Suprapubic skin (tissue), 4 donors: ENCODE results near the gene CMTM8. TPM values are rescaled to one million over a fixed set of nuclear protein-coding genes. Genes with fewer than 3 reads are reported as not detected.

ENCODE experiments used
- DNase-seq, 2 donors: peaks; one replicate each; pipeline ENCODE4 v3.0.0-alpha.2; 2019; ENCODE audit warnings: low spot score in 2 of 2
- H3K27ac ChIP-seq: fragments of 200-600 bp; sonication (generic); one replicate; pipeline ENCODE4 v1.5.1; 2019
- H3K27me3 ChIP-seq: fragments of 200-600 bp; sonication (generic); one replicate; pipeline ENCODE4 v1.5.1; 2019
- H3K36me3 ChIP-seq: fragments of 200-600 bp; sonication (generic); one replicate; pipeline ENCODE4 v1.5.1; 2019
- H3K4me1 ChIP-seq: fragments of 200-600 bp; sonication (generic); one replicate; pipeline ENCODE4 v1.5.1; 2019
- H3K4me3 ChIP-seq: fragments of 200-600 bp; sonication (generic); one replicate; pipeline ENCODE4 v1.5.1; 2019; ENCODE audit warnings: mild to moderate bottlenecking
- H3K9me3 ChIP-seq: fragments of 200-600 bp; sonication (generic); one replicate; pipeline ENCODE4 v1.5.1; 2019
- EP300 ChIP-seq: sonication (generic); formaldehyde crosslinking; IDR thresholded peaks from one replicate; pipeline ENCODE4 v1.6.1; 2017; ENCODE audit warnings: antibody characterized with exemption
- POLR2A ChIP-seq, 2 donors: fragments of 450-650 bp; IDR thresholded peaks; one replicate each; pipeline ENCODE4 v1.6.1; 2017; ENCODE audit warnings: antibody characterized with exemption in 2 of 2, mild to moderate bottlenecking in 2 of 2, moderate library complexity in 2 of 2
- POLR2AphosphoS5 ChIP-seq, 3 donors: sonication (generic); formaldehyde crosslinking; IDR thresholded peaks; one replicate each; pipeline ENCODE4 v1.6.1; 2017; ENCODE audit warnings: antibody characterized with exemption in 3 of 3
- WGBS: methylation state at CpG from one replicate; pipeline ENCODE4 v1.1.5; 2018; 5-methylcytosine and 5-hydroxymethylcytosine counted together
- total RNA-seq, 4 donors: library from RNA; depleted of rRNA; stranded (reverse); fragments of >200 nt; gene quantifications; one replicate each; pipeline ENCODE4 v1.1.0, GENCODE V29; 2016
- TF ChIP-seq, protein P1 (sequence below), 2 donors: fragments of 200-600 bp in 1 of 2; fragments of 450-650 bp in 1 of 2; sonication (generic) in 1 of 2; IDR thresholded peaks; one replicate each; pipeline ENCODE4 v1.5.1; 2016 to 2019; ENCODE audit warnings: antibody characterized with exemption in 2 of 2, mild to moderate bottlenecking in 1 of 2, moderate library complexity in 1 of 2

The CMTM8 gene
- total RNA-seq, 4 donors from 2014 or later: 7.4 to 16.3 (median 10.6) TPM

DNA sequence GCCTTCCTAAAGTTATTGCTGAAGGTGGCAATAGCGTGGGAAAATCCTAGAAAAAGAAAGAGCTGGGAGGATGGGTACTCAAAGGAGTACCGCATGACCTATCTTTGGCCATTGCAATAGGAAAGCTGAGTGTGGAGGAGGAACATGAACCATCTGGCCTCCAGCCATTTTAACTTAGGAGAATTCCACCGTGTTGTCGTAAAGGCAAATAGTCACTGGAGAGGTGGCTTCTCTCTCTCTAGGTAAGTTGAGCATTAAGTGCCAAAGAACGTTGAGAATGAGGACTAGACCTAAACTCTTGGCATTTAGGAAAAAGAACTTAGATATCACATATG is 137.1 kb downstream of the CMTM8 start:
- Histone ChIP-seq H3K4me1 (no peaks in the 10 kb centered on the region), H3K36me3 (no peaks in the 10 kb centered on the region), H3K9me3 (no peaks in the 10 kb centered on the region), H3K27ac (no peak overlapping the region), H3K27me3 (no peaks in the 10 kb centered on the region), H3K4me3 (no peak overlapping the region)
- WGBS: 91% methylated on average over 5 of the region's 5 CpGs
- TF ChIP-seq POLR2A (IDR thresholded peaks at IDR 0.05) (no peak), EP300 (no peak), POLR2AphosphoS5 (IDR thresholded peaks at IDR 0.05) (no peak)
- TF ChIP-seq, protein P1, sequence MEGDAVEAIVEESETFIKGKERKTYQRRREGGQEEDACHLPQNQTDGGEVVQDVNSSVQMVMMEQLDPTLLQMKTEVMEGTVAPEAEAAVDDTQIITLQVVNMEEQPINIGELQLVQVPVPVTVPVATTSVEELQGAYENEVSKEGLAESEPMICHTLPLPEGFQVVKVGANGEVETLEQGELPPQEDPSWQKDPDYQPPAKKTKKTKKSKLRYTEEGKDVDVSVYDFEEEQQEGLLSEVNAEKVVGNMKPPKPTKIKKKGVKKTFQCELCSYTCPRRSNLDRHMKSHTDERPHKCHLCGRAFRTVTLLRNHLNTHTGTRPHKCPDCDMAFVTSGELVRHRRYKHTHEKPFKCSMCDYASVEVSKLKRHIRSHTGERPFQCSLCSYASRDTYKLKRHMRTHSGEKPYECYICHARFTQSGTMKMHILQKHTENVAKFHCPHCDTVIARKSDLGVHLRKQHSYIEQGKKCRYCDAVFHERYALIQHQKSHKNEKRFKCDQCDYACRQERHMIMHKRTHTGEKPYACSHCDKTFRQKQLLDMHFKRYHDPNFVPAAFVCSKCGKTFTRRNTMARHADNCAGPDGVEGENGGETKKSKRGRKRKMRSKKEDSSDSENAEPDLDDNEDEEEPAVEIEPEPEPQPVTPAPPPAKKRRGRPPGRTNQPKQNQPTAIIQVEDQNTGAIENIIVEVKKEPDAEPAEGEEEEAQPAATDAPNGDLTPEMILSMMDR (IDR thresholded peaks at IDR 0.05): no peak
- DNase-seq: no peak

GRCh38 chr3:32376115-32376514 is 137.6 kb downstream of the CMTM8 start:
- H3K36me3 ChIP-seq: no peaks in the 10 kb centered on the region
- WGBS: 62% methylated on average over 2 of the region's 2 CpGs
- no peak overlapping the region for H3K4me3 ChIP-seq
- no peaks in the 10 kb centered on the region for H3K4me1 ChIP-seq
- no peak overlapping the region for H3K27ac ChIP-seq
- H3K27me3 ChIP-seq: no peaks in the 10 kb centered on the region
- no peak for DNase-seq
- no peaks in the 10 kb centered on the region for H3K9me3 ChIP-seq
- no peak for TF ChIP-seq POLR2AphosphoS5 (IDR thresholded peaks at IDR 0.05)
- TF ChIP-seq, protein P1 (IDR thresholded peaks at IDR 0.05): no peak
- TF ChIP-seq POLR2A (IDR thresholded peaks at IDR 0.05): no peak
- TF ChIP-seq EP300: no peak

DNA sequence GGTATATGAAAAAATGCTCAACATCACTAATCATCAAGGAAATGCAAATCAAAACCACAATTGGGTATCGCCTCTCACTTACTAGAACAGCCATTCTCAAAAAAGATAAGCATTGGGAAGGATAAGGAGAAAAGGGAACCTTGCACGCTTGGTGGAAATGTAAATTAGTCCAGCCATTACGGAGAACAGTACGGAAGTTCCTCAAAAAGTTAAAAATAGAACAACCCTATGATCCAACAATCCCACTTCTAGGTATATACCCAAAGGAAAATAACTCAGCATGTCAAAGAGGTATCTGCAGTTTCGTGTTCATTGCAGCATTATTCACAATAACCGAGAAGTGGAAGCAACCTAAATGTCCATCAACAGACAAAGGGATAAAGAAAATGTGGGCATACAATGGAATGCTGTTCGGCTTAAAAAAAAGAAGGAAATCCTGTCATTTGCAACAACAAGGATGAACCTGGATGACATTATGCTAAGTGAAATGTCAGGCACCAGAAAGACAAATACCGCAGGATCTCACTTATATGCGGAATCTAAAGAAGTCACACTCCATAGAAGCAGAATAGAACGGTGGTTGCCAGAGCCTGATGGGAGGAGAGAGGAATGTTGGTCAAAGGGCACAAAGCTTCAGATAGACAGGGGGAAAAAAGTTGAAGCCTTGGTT is 141.5 kb downstream of the CMTM8 start:
- Histone ChIP-seq H3K9me3 (no peaks in the 10 kb centered on the region), H3K4me3 (no peak overlapping the region), H3K36me3 (no peaks in the 10 kb centered on the region), H3K27me3 (no peaks in the 10 kb centered on the region), H3K4me1 (no peaks in the 10 kb centered on the region), H3K27ac (no peak overlapping the region)
- no peak for DNase-seq
- 83% methylated on average over 10 of the region's 10 CpGs for WGBS
- TF ChIP-seq, protein P1 (IDR thresholded peaks at IDR 0.05): no peak
- TF ChIP-seq EP300: no peak
- TF ChIP-seq POLR2A (IDR thresholded peaks at IDR 0.05): no peak
- no peak for TF ChIP-seq POLR2AphosphoS5 (IDR thresholded peaks at IDR 0.05)

- H3K4me1 ChIP-seq: no peaks in the 10 kb centered on the region
- DNase-seq: no peak
- H3K9me3 ChIP-seq: no peaks in the 10 kb centered on the region
- no peak overlapping the region for H3K4me3 ChIP-seq
- no peaks in the 10 kb centered on the region for H3K27me3 ChIP-seq
- no peak overlapping the region for H3K27ac ChIP-seq
- TF ChIP-seq POLR2AphosphoS5 (IDR thresholded peaks at IDR 0.05): no peak
- TF ChIP-seq, protein P1 (IDR thresholded peaks at IDR 0.05): no peak
- TF ChIP-seq EP300: no peak
- no peak for TF ChIP-seq POLR2A (IDR thresholded peaks at IDR 0.05)
- 86% methylated on average over 7 of the region's 7 CpGs for WGBS
- no peaks in the 10 kb centered on the region for H3K36me3 ChIP-seq
Observed at GRCh38 chr3:32381922-32382321, 143.4 kb downstream of the CMTM8 start.

DNA sequence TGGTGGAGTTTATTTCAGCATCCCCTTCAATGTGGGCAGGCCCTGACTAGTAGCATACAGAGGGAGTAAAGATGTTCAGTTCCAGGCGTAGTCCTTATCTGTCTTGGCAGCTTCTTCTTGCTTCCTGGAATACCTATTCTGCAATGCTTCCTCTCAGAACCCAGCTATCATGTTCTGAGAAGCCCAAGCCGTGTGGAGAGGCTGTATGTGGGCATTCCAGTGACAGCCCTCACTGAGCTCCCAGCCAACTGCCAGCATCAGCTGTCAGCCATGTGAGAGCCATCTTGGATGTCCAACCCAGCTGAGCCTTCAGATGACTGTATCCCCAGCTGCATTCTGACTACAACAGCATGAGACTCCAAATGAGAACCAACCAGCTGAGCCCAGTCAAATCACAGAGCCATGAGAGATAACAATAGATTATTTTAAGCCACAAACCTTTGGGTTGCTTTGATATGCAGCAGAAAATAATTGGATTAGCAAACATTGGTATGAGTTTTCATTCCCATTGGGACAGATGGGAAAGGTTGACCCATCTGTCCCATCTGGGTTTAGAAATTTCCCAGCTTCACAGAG is 144.7 kb downstream of the CMTM8 start:
- Histone ChIP-seq H3K4me1 (no peaks in the 10 kb centered on the region), H3K36me3 (no peaks in the 10 kb centered on the region), H3K27me3 (no peaks in the 10 kb centered on the region), H3K27ac (no peak overlapping the region), H3K4me3 (no peak overlapping the region), H3K9me3 (no peaks in the 10 kb centered on the region)
- no peak for DNase-seq
- TF ChIP-seq EP300 (no peak), POLR2AphosphoS5 (IDR thresholded peaks at IDR 0.05) (no peak), POLR2A (IDR thresholded peaks at IDR 0.05) (no peak)
- TF ChIP-seq, protein P1 (IDR thresholded peaks at IDR 0.05): no peak
- 53% methylated on average over 2 of the region's 2 CpGs for WGBS
